OCI-LY7 (cell line): ENCODE data around the gene OTUD7B. TPM values are rescaled to one million over a fixed set of nuclear protein-coding genes. Genes with fewer than 3 reads are reported as not detected.

Experiments
- BruUV-seq: library from RNA; stranded (reverse); fragments of 400-500 nt; replicated peaks from 2 replicates; lab custom pipeline; 2021; lab: Mats Ljungman, UMichigan
- CTCF ChIA-PET: fragments of 300-600 bp; sonication (Branson Sonifier 250); formaldehyde crosslinking; loops from one replicate; lab custom pipeline; 2022; ENCODE audit warnings: antibody characterized with exemption; ENCODE audit not compliant: unreplicated experiment; lab: Charles Lee
- POLR2A ChIA-PET: fragments of 300-600 bp; sonication (Branson Sonifier 250); formaldehyde crosslinking; loops from one replicate; lab custom pipeline; 2022; ENCODE audit warnings: antibody characterized with exemption; lab: Charles Lee
- DNase-seq: peaks from one replicate; pipeline ENCODE4 v3.0.0-alpha.2; 2015; ENCODE audit warnings: low spot score
- H2AFZ ChIP-seq: fragments of 200-600 bp; sonication (generic), shearing (Covaris generic); 2 replicates; pipeline ENCODE4 v1.6.1; 2014; ENCODE audit warnings: mild to moderate bottlenecking, antibody characterized with exemption, low read length, moderate library complexity
- H3K27ac ChIP-seq: fragments of 200-600 bp; sonication (generic); 2 replicates; pipeline ENCODE4 v1.5.1; 2014; ENCODE audit warnings: mixed run types, low read depth, mild to moderate bottlenecking, moderate library complexity, low read length, inconsistent platforms; ENCODE audit not compliant: poor library complexity, severe bottlenecking
- H3K36me3 ChIP-seq: fragments of 200-600 bp; sonication (generic); 2 replicates; pipeline ENCODE4 v1.6.1; 2014; ENCODE audit warnings: mild to moderate bottlenecking, antibody characterized with exemption, low read length, moderate library complexity, mixed read lengths; ENCODE audit not compliant: insufficient read depth
- H3K4me1 ChIP-seq: fragments of 200-600 bp; sonication (generic); 2 replicates; pipeline ENCODE4 v1.5.1; 2014; ENCODE audit warnings: mild to moderate bottlenecking, low read length; ENCODE audit not compliant: insufficient read depth, poor library complexity, severe bottlenecking
- H3K4me2 ChIP-seq: fragments of 200-600 bp; sonication (generic); 2 replicates; pipeline ENCODE4 v1.6.1; 2014; ENCODE audit warnings: mild to moderate bottlenecking, low read length
- H3K4me3 ChIP-seq: fragments of 200-600 bp; sonication (generic); 2 replicates; pipeline ENCODE4 v1.5.1; 2014; ENCODE audit warnings: mild to moderate bottlenecking, low read depth, low read length; ENCODE audit not compliant: poor library complexity, severe bottlenecking
- H3K79me2 ChIP-seq: fragments of 200-600 bp; sonication (generic); 2 replicates; pipeline ENCODE4 v1.6.1; 2016; ENCODE audit warnings: low read depth, mild to moderate bottlenecking, low read length, moderate library complexity, mixed read lengths; ENCODE audit not compliant: insufficient read depth
- H3K9me2 ChIP-seq: fragments of 200-600 bp; sonication (generic); 2 replicates; pipeline ENCODE4 v1.6.1; 2016; ENCODE audit warnings: mild to moderate bottlenecking, low read length, mixed read lengths; ENCODE audit not compliant: insufficient read depth
- H3K9me3 ChIP-seq: fragments of 200-600 bp; sonication (generic); 2 replicates; pipeline ENCODE4 v1.6.1; 2014; ENCODE audit warnings: mild to moderate bottlenecking, mixed run types, low read length, mixed read lengths
- H4K20me1 ChIP-seq: fragments of 200-600 bp; sonication (generic); 2 replicates; pipeline ENCODE4 v1.6.1; 2014; ENCODE audit warnings: mild to moderate bottlenecking, antibody characterized with exemption, low read length, moderate library complexity, mixed read lengths; ENCODE audit not compliant: insufficient read depth
- CTCF ChIP-seq: fragments of 200-600 bp; sonication (generic); conservative IDR thresholded peaks from 2 replicates; pipeline ENCODE4 v1.5.1; 2014; ENCODE audit warnings: mild to moderate bottlenecking, antibody characterized with exemption, low read length, moderate library complexity, mixed read lengths
- EZH2phosphoT487 ChIP-seq: fragments of 200-600 bp; sonication (generic); IDR thresholded peaks from 2 replicates; pipeline ENCODE4 v1.6.1; 2018; ENCODE audit warnings: low read depth, borderline replicate concordance, mild to moderate bottlenecking, mixed run types, antibody characterized with exemption, low read length, moderate library complexity, mixed read lengths
- intact Hi-C: fragments of 100-400 bp; cut with micrococcal nuclease; formaldehyde crosslinking; loops from one replicate; pipeline ENCODE4 v1.10.0; 2022; ENCODE audit not compliant: unreplicated experiment
- total RNA-seq, 2 experiments: library from RNA; depleted of rRNA in 1 of 2; stranded (reverse); fragments of >200 nt in 1 of 2; shearing (Covaris generic) in 1 of 2; gene quantifications; 2 replicates each; pipeline ENCODE4 v1.2.3, GENCODE V29; 2014 to 2022

Gene OTUD7B
- total RNA-seq, 2 experiments from 2014 or later = 1.7 to 4.3 TPM

- Histone ChIP-seq H3K4me1 (peaks cover 41% of the 10 kb centered on the region), H3K4me3 (peak overlapping the region; percentile 85), H3K36me3 (peaks cover 3% of the 10 kb centered on the region; the same call in 1 of the 2 replicates), H3K4me2 (peak overlapping the region; percentile 76), H3K9me2 (no peaks in the 10 kb centered on the region), H4K20me1 (no peaks in the 10 kb centered on the region), H2AFZ (peak overlapping the region; percentile 22; the same call in 1 of the 2 replicates), H3K27ac (peak overlapping the region; percentile 98), H3K79me2 (0 out of 2 replicates have a peak, but pooled peaks cover 4% of the 10 kb centered on the region), H3K9me3 (no peaks in the 10 kb centered on the region)
- POLR2A ChIA-PET = interaction anchor here (0.6 to 6.0 kb wide), 14 partner anchors 15 to 373 kb away, joined by 3 to 63 read pairs (median 5); partner anchors contain the start of gene SF3B4
- BruUV-seq = TSS peak; percentile 23
- intact Hi-C loops = loop anchor here (1.0 to 10.0 kb wide), 3 partner anchors 38 to 276 kb away; partner anchors contain the start of gene SF3B4
- CTCF ChIA-PET = no interaction called here
- TF ChIP-seq EZH2phosphoT487 (no peak), CTCF (peak; percentile 78)
- DNase-seq = peak; percentile 94
Measured at GRCh38 chr1:149888247-149888998, 122.1 kb downstream of the OTUD7B start.

Other genes with a start within 250 kb of the OTUD7B start
- not detected in 2 replicates for gene FCGR1A, start 228.0 kb downstream of the OTUD7B start, total RNA-seq (2014; rRNA removed; shearing (Covaris generic))
- not detected in 2 replicates for gene FCGR1A, start 228.0 kb downstream of the OTUD7B start, total RNA-seq (2022)
- gene BOLA1, start 111.2 kb downstream of the OTUD7B start, total RNA-seq (2014; rRNA removed; shearing (Covaris generic)) = 9.4 and 9.6 TPM in 2 replicates
- 9.4 and 10.2 TPM in 2 replicates for gene BOLA1, start 111.2 kb downstream of the OTUD7B start, total RNA-seq (2022)
- 1.0 and 1.3 TPM in 2 replicates for gene SV2A, start 92.9 kb downstream of the OTUD7B start, total RNA-seq (2014; rRNA removed; shearing (Covaris generic))
- 1.2 and 1.9 TPM in 2 replicates for gene SV2A, start 92.9 kb downstream of the OTUD7B start, total RNA-seq (2022)
- 16.7 and 18.0 TPM in 2 replicates for gene SF3B4, start 82.9 kb downstream of the OTUD7B start, total RNA-seq (2014; rRNA removed; shearing (Covaris generic))
- 64.6 and 70.4 TPM in 2 replicates for gene SF3B4, start 82.9 kb downstream of the OTUD7B start, total RNA-seq (2022)
- gene MTMR11, start 73.8 kb downstream of the OTUD7B start, total RNA-seq (2014; rRNA removed; shearing (Covaris generic)) = 0.08 and 0.09 TPM in 2 replicates
- 0.24 TPM in 1 of 2 replicates, not detected in the other for gene MTMR11, start 73.8 kb downstream of the OTUD7B start, total RNA-seq (2022)
- 38.9 and 40.2 TPM in 2 replicates for gene VPS45, start 57.0 kb upstream of the OTUD7B start, total RNA-seq (2014; rRNA removed; shearing (Covaris generic))
- 54.4 and 58.2 TPM in 2 replicates for gene VPS45, start 57.0 kb upstream of the OTUD7B start, total RNA-seq (2022)
- 122 and 127 TPM in 2 replicates for gene PLEKHO1, start 139.2 kb upstream of the OTUD7B start, total RNA-seq (2014; rRNA removed; shearing (Covaris generic))
- gene PLEKHO1, start 139.2 kb upstream of the OTUD7B start, total RNA-seq (2022) = 75.5 and 82.4 TPM in 2 replicates
- gene ANP32E, start 225.4 kb upstream of the OTUD7B start, total RNA-seq (2014; rRNA removed; shearing (Covaris generic)) = 52.8 and 73.5 TPM in 2 replicates
- gene ANP32E, start 225.4 kb upstream of the OTUD7B start, total RNA-seq (2022) = 152 and 170 TPM in 2 replicates
- gene CA14, start 247.0 kb upstream of the OTUD7B start, total RNA-seq (2014; rRNA removed; shearing (Covaris generic)) = not detected in 2 replicates
- gene CA14, start 247.0 kb upstream of the OTUD7B start, total RNA-seq (2022) = not detected in 2 replicates